T-helper 2 cell (primary cell): ENCODE results near the gene SF3B3.

Experiments
- DNase-seq, 5 experiments: peaks; one replicate each; pipeline versions ENCODE4 v3.0.0 to v3.0.0-alpha.2; 2012 to 2022
- total RNA-seq, 2 donors: gene quantifications; one replicate each; lab custom pipeline; 2026; lab: John Stamatoyannopoulos, UW

SF3B3 gene
- total RNA-seq: 156 to 186 reads per million in 2 donors

GRCh38 chr16:70523743-70524398, at the start of gene SF3B3:
SF3B3 (plus strand) TSS chr16:70523816; CDS start chr16:70526657, 2,841 bp downstream.
- DNase-seq: peak in 3 of 5 experiments; percentile 43 to 74 (median 51)

- DNase-seq: no peak
These were observed 49.1 kb upstream of the SF3B3 start for GRCh38 chr16:70474320-70475053.

GRCh38 chr16:70475054-70475871, 48.4 kb upstream of the SF3B3 start:
- no peak for DNase-seq

GRCh38 chr16:70476272-70477020, 47.2 kb upstream of the SF3B3 start:
- peak in 2 of 5 experiments; percentile 5 to 89 for DNase-seq

GRCh38 chr16:70478169-70478568, 45.4 kb upstream of the SF3B3 start:
- DNase-seq: no peak

- DNase-seq: no peak
These were observed 44.7 kb upstream of the SF3B3 start for GRCh38 chr16:70478912-70479341.

GRCh38 chr16:70480127-70481105, 43.2 kb upstream of the SF3B3 start:
- no peak for DNase-seq

- DNase-seq: no peak
These were observed 41.6 kb upstream of the SF3B3 start for GRCh38 chr16:70481929-70482536.

- no peak for DNase-seq
These were observed 41.0 kb upstream of the SF3B3 start for GRCh38 chr16:70482624-70483023.

- no peak for DNase-seq
These were observed 40.2 kb upstream of the SF3B3 start for GRCh38 chr16:70483426-70483825.

- no peak for DNase-seq
These were observed 38.7 kb upstream of the SF3B3 start for GRCh38 chr16:70484867-70485266.

GRCh38 chr16:70490261-70490660, 33.4 kb upstream of the SF3B3 start:
- DNase-seq: no peak

GRCh38 chr16:70493802-70494201, 29.8 kb upstream of the SF3B3 start:
- DNase-seq: no peak

GRCh38 chr16:70494202-70494770, 29.3 kb upstream of the SF3B3 start:
- peak in 1 of 5 experiments; percentile 62 for DNase-seq

- no peak for DNase-seq
These were observed 28.8 kb upstream of the SF3B3 start for GRCh38 chr16:70494777-70495176.

- no peak for DNase-seq
These were observed 28.0 kb upstream of the SF3B3 start for GRCh38 chr16:70495425-70496182.

- DNase-seq: no peak
These were observed 27.1 kb upstream of the SF3B3 start for GRCh38 chr16:70496513-70496912.

- peak in 2 of 5 experiments; percentile 3 to 63 for DNase-seq
These were observed 14.9 kb upstream of the SF3B3 start for GRCh38 chr16:70508752-70509151.

- DNase-seq: no peak
These were observed 13.4 kb upstream of the SF3B3 start for GRCh38 chr16:70510216-70510615.

GRCh38 chr16:70511833-70512232, 11.8 kb upstream of the SF3B3 start:
- no peak for DNase-seq
